ENCODE results near the gene DPYSL3. TPM values are rescaled to one million over a fixed set of nuclear protein-coding genes. Genes with fewer than 3 reads are reported as not detected.
"Not testable (repeated sequence)": the region's sequence is repeated elsewhere in the genome, so short reads cannot be mapped to it uniquely, and the experiment has no call there.

Gene DPYSL3
- polyA plus RNA-seq, 6 donors from 2014 or later: not detected

GRCh38 chr5:147372191-147372590 is 137.7 kb downstream of the DPYSL3 start:
- ATAC-seq (ENCODE audit: low read depth in 2 of 2): no peak
- peaks cover 0 to 8% (median 0%) of the 10 kb centered on the region in 3 donors for H3K27me3 Mint-ChIP-seq
- H3K27ac Mint-ChIP-seq: no peak overlapping the region
- H3K36me3 Mint-ChIP-seq: no peaks in the 10 kb centered on the region
- no peaks in the 10 kb centered on the region for H3K4me1 Mint-ChIP-seq
- no peak for DNase-seq
- H3K9me3 Mint-ChIP-seq: peaks cover 0 to 8% (median 0%) of the 10 kb centered on the region in 7 donors
- no peak overlapping the region for H3K4me3 Mint-ChIP-seq

GRCh38 chr5:147371290-147371689 is 138.6 kb downstream of the DPYSL3 start:
- H3K27me3 Mint-ChIP-seq: peaks cover 0 to 4% (median 0%) of the 10 kb centered on the region in 3 donors
- H3K36me3 Mint-ChIP-seq: no peaks in the 10 kb centered on the region
- peaks cover 0 to 8% (median 0%) of the 10 kb centered on the region in 7 donors for H3K9me3 Mint-ChIP-seq
- H3K4me1 Mint-ChIP-seq: no peaks in the 10 kb centered on the region
- no peak for ATAC-seq (ENCODE audit: low read depth in 2 of 2)
- peak overlapping the region in 1 of 6 donors; percentile 67 for H3K27ac Mint-ChIP-seq
- no peak overlapping the region for H3K4me3 Mint-ChIP-seq
- DNase-seq: no peak

- peaks cover 0 to 4% (median 0%) of the 10 kb centered on the region in 3 donors for H3K27me3 Mint-ChIP-seq
- H3K27ac Mint-ChIP-seq: no peak overlapping the region
- DNase-seq: no peak
- H3K4me1 Mint-ChIP-seq: no peaks in the 10 kb centered on the region
- no peak overlapping the region for H3K4me3 Mint-ChIP-seq
- peaks cover 0 to 10% (median 3%) of the 10 kb centered on the region in 7 donors for H3K9me3 Mint-ChIP-seq
- no peaks in the 10 kb centered on the region for H3K36me3 Mint-ChIP-seq
- no peak for ATAC-seq (ENCODE audit: low read depth in 2 of 2)
Measured at GRCh38 chr5:147369742-147370374, 140.0 kb downstream of the DPYSL3 start.

GRCh38 chr5:147367381-147367780 is 142.5 kb downstream of the DPYSL3 start:
- H3K27me3 Mint-ChIP-seq; H3K36me3 Mint-ChIP-seq; H3K4me1 Mint-ChIP-seq; DNase-seq; H3K27ac Mint-ChIP-seq; ATAC-seq (ENCODE audit: low read depth in 2 of 2): not testable (repeated sequence)
- Mint-ChIP-seq H3K9me3 (peaks cover 0 to 12% (median 5%) of the 10 kb centered on the region in 7 donors), H3K4me3 (peak overlapping the region in 1 of 8 donors; percentile 54)

GRCh38 chr5:147361441-147362175 is 148.3 kb downstream of the DPYSL3 start:
- H3K4me3 Mint-ChIP-seq: no peak overlapping the region
- DNase-seq (no peak), ATAC-seq (ENCODE audit: low read depth in 2 of 2) (no peak)
- no peaks in the 10 kb centered on the region for H3K36me3 Mint-ChIP-seq
- H3K27me3 Mint-ChIP-seq: peaks cover 0 to 5% (median 0%) of the 10 kb centered on the region in 3 donors
- no peak overlapping the region for H3K27ac Mint-ChIP-seq
- H3K9me3 Mint-ChIP-seq: peaks cover 0 to 9% (median 3%) of the 10 kb centered on the region in 7 donors
- no peaks in the 10 kb centered on the region for H3K4me1 Mint-ChIP-seq

- H3K27me3 Mint-ChIP-seq: peaks cover 0 to 5% (median 0%) of the 10 kb centered on the region in 3 donors
- no peak overlapping the region for H3K27ac Mint-ChIP-seq
- no peak for DNase-seq
- H3K36me3 Mint-ChIP-seq: no peaks in the 10 kb centered on the region
- no peak overlapping the region for H3K4me3 Mint-ChIP-seq
- peaks cover 0 to 7% (median 3%) of the 10 kb centered on the region in 7 donors for H3K9me3 Mint-ChIP-seq
- no peaks in the 10 kb centered on the region for H3K4me1 Mint-ChIP-seq
- no peak for ATAC-seq (ENCODE audit: low read depth in 2 of 2)
Measured at GRCh38 chr5:147360816-147361215, 149.1 kb downstream of the DPYSL3 start.

- no peaks in the 10 kb centered on the region for H3K4me1 Mint-ChIP-seq
- no peaks in the 10 kb centered on the region for H3K36me3 Mint-ChIP-seq
- ATAC-seq (ENCODE audit: low read depth in 2 of 2): no peak
- H3K9me3 Mint-ChIP-seq: peaks cover 0 to 7% (median 0%) of the 10 kb centered on the region in 7 donors
- no peak overlapping the region for H3K4me3 Mint-ChIP-seq
- peaks cover 0 to 5% (median 0%) of the 10 kb centered on the region in 3 donors for H3K27me3 Mint-ChIP-seq
- no peak for DNase-seq
- H3K27ac Mint-ChIP-seq: no peak overlapping the region
Measured at GRCh38 chr5:147359581-147359980, 150.3 kb downstream of the DPYSL3 start.

GRCh38 chr5:147359101-147359500 is 150.8 kb downstream of the DPYSL3 start:
- no peak overlapping the region for H3K27ac Mint-ChIP-seq
- no peak overlapping the region for H3K4me3 Mint-ChIP-seq
- DNase-seq (no peak), ATAC-seq (ENCODE audit: low read depth in 2 of 2) (no peak)
- no peaks in the 10 kb centered on the region for H3K36me3 Mint-ChIP-seq
- peaks cover 0 to 3% (median 0%) of the 10 kb centered on the region in 7 donors for H3K9me3 Mint-ChIP-seq
- peaks cover 0 to 5% (median 0%) of the 10 kb centered on the region in 3 donors for H3K27me3 Mint-ChIP-seq
- no peaks in the 10 kb centered on the region for H3K4me1 Mint-ChIP-seq

- H3K4me3 Mint-ChIP-seq: no peak overlapping the region
- no peaks in the 10 kb centered on the region for H3K36me3 Mint-ChIP-seq
- DNase-seq (no peak), ATAC-seq (ENCODE audit: low read depth in 2 of 2) (no peak)
- no peak overlapping the region for H3K27ac Mint-ChIP-seq
- H3K27me3 Mint-ChIP-seq: peaks cover 0 to 5% (median 0%) of the 10 kb centered on the region in 3 donors
- no peaks in the 10 kb centered on the region for H3K9me3 Mint-ChIP-seq
- no peaks in the 10 kb centered on the region for H3K4me1 Mint-ChIP-seq
Measured at GRCh38 chr5:147349241-147349640, 160.6 kb downstream of the DPYSL3 start.

- Mint-ChIP-seq H3K4me3 (no peak overlapping the region), H3K9me3 (no peaks in the 10 kb centered on the region), H3K36me3 (no peaks in the 10 kb centered on the region), H3K27ac (peak overlapping the region in 1 of 6 donors; percentile 29), H3K27me3 (peaks cover 0 to 5% (median 0%) of the 10 kb centered on the region in 3 donors), H3K4me1 (no peaks in the 10 kb centered on the region)
- ATAC-seq (ENCODE audit: low read depth in 2 of 2): no peak
- no peak for DNase-seq
Measured at GRCh38 chr5:147348451-147348850, 161.4 kb downstream of the DPYSL3 start.

GRCh38 chr5:147348046-147348445 is 161.8 kb downstream of the DPYSL3 start:
- Mint-ChIP-seq H3K36me3 (no peaks in the 10 kb centered on the region), H3K4me1 (no peaks in the 10 kb centered on the region), H3K4me3 (no peak overlapping the region), H3K9me3 (no peaks in the 10 kb centered on the region), H3K27ac (no peak overlapping the region), H3K27me3 (peaks cover 0 to 8% (median 0%) of the 10 kb centered on the region in 3 donors)
- no peak for DNase-seq
- no peak for ATAC-seq (ENCODE audit: low read depth in 2 of 2)

- H3K4me3 Mint-ChIP-seq: no peak overlapping the region
- no peak overlapping the region for H3K27ac Mint-ChIP-seq
- no peaks in the 10 kb centered on the region for H3K4me1 Mint-ChIP-seq
- H3K9me3 Mint-ChIP-seq: no peaks in the 10 kb centered on the region
- DNase-seq: no peak
- H3K36me3 Mint-ChIP-seq: no peaks in the 10 kb centered on the region
- ATAC-seq (ENCODE audit: low read depth in 2 of 2): no peak
- H3K27me3 Mint-ChIP-seq: peaks cover 0 to 4% (median 0%) of the 10 kb centered on the region in 3 donors
Measured at GRCh38 chr5:147346006-147346561, 163.8 kb downstream of the DPYSL3 start.

GRCh38 chr5:147344861-147345260 is 165.0 kb downstream of the DPYSL3 start:
- DNase-seq (no peak), ATAC-seq (ENCODE audit: low read depth in 2 of 2) (no peak)
- no peaks in the 10 kb centered on the region for H3K4me1 Mint-ChIP-seq
- H3K9me3 Mint-ChIP-seq: peaks cover 0 to 5% (median 0%) of the 10 kb centered on the region in 7 donors
- H3K27me3 Mint-ChIP-seq: peaks cover 0 to 4% (median 0%) of the 10 kb centered on the region in 3 donors
- no peak overlapping the region for H3K4me3 Mint-ChIP-seq
- no peak overlapping the region for H3K27ac Mint-ChIP-seq
- no peaks in the 10 kb centered on the region for H3K36me3 Mint-ChIP-seq

- no peak overlapping the region for H3K4me3 Mint-ChIP-seq
- peaks cover 5 to 20% (median 14%) of the 10 kb centered on the region in 7 donors for H3K9me3 Mint-ChIP-seq
- DNase-seq (no peak), ATAC-seq (ENCODE audit: low read depth in 2 of 2) (no peak)
- no peaks in the 10 kb centered on the region for H3K4me1 Mint-ChIP-seq
- peaks cover 0 to 4% (median 0%) of the 10 kb centered on the region in 3 donors for H3K27me3 Mint-ChIP-seq
- no peaks in the 10 kb centered on the region for H3K36me3 Mint-ChIP-seq
- no peak overlapping the region for H3K27ac Mint-ChIP-seq
Measured at GRCh38 chr5:147341345-147341744, 168.5 kb downstream of the DPYSL3 start.

All from naive B cell (primary cell).